ENCODE measurements around the gene IDH3A.

GRCh38 chr15:78110916-78111475 lies 38.2 kb upstream of the IDH3A start:
- TF ChIP-seq, protein P1, sequence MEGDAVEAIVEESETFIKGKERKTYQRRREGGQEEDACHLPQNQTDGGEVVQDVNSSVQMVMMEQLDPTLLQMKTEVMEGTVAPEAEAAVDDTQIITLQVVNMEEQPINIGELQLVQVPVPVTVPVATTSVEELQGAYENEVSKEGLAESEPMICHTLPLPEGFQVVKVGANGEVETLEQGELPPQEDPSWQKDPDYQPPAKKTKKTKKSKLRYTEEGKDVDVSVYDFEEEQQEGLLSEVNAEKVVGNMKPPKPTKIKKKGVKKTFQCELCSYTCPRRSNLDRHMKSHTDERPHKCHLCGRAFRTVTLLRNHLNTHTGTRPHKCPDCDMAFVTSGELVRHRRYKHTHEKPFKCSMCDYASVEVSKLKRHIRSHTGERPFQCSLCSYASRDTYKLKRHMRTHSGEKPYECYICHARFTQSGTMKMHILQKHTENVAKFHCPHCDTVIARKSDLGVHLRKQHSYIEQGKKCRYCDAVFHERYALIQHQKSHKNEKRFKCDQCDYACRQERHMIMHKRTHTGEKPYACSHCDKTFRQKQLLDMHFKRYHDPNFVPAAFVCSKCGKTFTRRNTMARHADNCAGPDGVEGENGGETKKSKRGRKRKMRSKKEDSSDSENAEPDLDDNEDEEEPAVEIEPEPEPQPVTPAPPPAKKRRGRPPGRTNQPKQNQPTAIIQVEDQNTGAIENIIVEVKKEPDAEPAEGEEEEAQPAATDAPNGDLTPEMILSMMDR (IDR thresholded peaks at IDR 0.05) = no peak
- TF ChIP-seq ZFX (IDR thresholded peaks at IDR 0.05; ENCODE audit: borderline replicate concordance) = no peak
